DND-41 (cell line): ENCODE results near the gene IQCM.

Experiments used
- EZH2 ChIP-seq: IDR thresholded peaks from 3 replicates; pipeline ENCODE4 v1.6.1; 2012; ENCODE audit warnings: borderline replicate concordance, low read depth, mild to moderate bottlenecking, moderate library complexity, low read length, inconsistent platforms; ENCODE audit not compliant: severe bottlenecking
- TF ChIP-seq, protein P1 (sequence below): IDR thresholded peaks from 2 replicates; pipeline ENCODE4 v1.5.1; 2012; ENCODE audit warnings: borderline replicate concordance, low read length, moderate library complexity, mild to moderate bottlenecking; ENCODE audit not compliant: poor library complexity, severe bottlenecking; ENCODE audit errors: extremely low read depth

GRCh38 chr4:149823769-149824221 is 8.2 kb upstream of the IQCM start:
- TF ChIP-seq, protein P1, sequence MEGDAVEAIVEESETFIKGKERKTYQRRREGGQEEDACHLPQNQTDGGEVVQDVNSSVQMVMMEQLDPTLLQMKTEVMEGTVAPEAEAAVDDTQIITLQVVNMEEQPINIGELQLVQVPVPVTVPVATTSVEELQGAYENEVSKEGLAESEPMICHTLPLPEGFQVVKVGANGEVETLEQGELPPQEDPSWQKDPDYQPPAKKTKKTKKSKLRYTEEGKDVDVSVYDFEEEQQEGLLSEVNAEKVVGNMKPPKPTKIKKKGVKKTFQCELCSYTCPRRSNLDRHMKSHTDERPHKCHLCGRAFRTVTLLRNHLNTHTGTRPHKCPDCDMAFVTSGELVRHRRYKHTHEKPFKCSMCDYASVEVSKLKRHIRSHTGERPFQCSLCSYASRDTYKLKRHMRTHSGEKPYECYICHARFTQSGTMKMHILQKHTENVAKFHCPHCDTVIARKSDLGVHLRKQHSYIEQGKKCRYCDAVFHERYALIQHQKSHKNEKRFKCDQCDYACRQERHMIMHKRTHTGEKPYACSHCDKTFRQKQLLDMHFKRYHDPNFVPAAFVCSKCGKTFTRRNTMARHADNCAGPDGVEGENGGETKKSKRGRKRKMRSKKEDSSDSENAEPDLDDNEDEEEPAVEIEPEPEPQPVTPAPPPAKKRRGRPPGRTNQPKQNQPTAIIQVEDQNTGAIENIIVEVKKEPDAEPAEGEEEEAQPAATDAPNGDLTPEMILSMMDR: no peak
- TF ChIP-seq EZH2: no peak
